Activated CD4-positive, CD25-positive, alpha-beta regulatory T cell (primary cell): ENCODE data around the gene CDC42BPA.
"Not testable (repeated sequence)": the region's sequence is repeated elsewhere in the genome, so short reads cannot be mapped to it uniquely, and the experiment has no call there.

Experiments
- DNase-seq, 4 experiments: peaks; one replicate each; lab custom pipeline; 2025; lab: John Stamatoyannopoulos, UW

The CDC42BPA gene

GRCh38 chr1:227127891-227128290 is 190.4 kb downstream of the CDC42BPA start:
- no peak for DNase-seq

GRCh38 chr1:227125929-227126545 is 192.3 kb downstream of the CDC42BPA start:
- no peak for DNase-seq

GRCh38 chr1:227124473-227124872 is 193.8 kb downstream of the CDC42BPA start:
- DNase-seq: no peak

DNA sequence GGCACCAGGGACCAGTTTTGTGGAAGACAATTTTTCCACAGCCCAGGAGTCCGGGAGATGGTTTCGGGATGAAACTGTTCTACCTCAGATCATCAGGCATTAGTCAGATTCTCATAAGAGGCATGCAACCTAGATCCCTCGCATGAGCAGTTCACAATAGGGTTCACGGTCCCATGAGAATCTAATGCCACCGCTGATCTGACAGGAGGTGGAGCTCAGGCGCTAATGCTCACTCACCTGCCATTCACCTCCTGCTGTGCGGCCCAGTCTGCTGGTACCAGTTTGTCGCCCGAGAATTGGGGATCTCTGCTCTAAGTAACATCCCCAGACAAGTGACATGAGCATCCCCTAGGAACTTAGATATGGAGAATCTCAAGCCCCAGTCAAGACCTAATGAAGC is 197.5 kb downstream of the CDC42BPA start:
- no peak for DNase-seq

DNA sequence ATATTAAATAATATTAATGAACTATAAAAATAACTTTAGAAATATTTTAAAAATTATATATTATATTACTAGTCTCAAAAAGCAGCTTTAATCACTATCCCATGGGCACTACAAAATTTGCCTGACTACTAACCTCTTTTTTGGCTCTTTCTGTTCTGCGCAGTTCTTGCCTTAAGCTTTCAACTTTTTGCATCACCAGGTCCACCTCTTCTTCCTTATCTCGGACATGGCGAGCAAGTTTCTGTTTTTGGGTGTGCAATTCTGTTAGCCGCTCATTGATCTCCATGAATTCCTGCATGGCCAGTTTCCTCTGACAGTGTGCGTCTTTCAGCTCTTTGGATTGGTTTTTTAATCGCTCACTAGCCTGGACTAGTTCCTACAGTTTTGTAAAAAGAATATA is 205.8 kb downstream of the CDC42BPA start:
- DNase-seq: no peak

DNA sequence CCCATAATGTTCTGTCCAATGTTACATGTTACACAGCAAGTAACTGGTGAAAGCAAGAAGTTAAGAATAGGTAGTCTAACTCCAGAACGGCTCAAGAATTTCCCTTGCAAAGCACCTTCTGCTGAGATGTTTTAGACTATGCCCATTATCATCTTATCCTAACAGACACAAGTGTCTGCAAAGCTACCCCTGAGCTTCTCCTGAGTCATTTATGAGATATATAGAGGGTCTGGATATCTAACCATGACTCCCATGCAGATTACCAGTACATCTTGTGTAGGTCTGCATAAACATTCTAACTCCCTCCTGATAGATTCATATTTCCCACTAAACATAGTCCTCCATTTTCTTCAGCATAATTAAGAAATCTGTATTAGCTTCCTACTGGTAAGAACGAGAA is 206.5 kb downstream of the CDC42BPA start:
- DNase-seq: no peak

DNA sequence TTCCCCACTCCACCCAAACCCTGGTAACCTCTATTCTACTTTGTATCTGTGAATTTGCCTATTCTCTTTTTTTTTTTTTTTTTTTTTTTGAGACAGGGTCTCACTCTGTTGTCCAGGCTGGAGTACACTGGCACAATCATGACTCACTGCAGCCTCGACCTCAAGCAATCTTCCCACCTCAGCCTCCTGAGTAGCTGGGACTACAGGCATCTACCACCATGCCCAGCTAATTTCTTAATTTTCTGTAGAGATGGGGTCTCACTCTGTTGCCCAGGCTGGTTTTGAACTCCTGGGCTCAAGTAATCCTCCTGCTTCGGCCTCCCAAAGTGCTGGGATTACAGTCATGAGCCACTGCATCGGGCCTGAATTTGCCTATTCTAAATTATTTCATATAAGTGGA is 213.0 kb downstream of the CDC42BPA start:
- DNase-seq: not testable (repeated sequence)

DNA sequence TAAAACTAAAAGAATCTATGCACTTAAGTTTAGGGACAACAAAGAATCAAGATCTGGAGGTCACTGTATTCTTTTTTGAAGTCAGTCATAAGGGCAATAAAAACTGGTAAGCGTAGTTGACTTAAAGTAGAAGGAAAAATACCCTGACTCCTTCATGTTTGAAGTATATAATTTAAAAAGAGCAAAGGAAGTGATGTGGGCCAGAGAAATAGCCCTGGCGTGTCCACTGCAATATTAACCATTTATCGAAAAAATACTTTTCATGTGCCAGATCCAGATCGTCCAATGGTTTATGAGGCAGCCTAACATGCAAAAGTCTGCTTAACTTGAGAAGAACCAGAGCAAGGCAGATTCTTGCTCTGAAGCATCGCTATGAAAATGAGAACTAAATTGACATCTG is 216.2 kb downstream of the CDC42BPA start:
- DNase-seq: no peak

GRCh38 chr1:227094249-227094966 is 223.9 kb downstream of the CDC42BPA start:
- no peak for DNase-seq

GRCh38 chr1:227093309-227093708 is 225.0 kb downstream of the CDC42BPA start:
- DNase-seq: no peak

DNA sequence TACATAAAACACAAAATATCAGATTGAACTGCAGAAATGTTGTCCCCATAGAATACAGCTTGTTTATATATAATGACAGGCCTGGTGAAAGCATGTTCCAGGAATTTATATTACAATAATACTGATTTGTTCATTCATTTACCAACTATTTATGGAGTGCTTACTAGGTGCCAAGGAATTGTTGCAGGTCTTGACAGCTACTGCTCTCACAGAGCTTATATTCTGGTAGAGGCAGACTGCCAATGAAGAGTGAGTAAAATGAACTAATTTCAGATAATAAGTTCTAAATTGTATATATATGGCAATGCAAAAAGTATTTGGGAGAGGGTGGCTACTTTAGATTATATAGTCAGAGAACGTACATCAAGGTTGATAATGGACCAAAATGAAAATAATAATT is 226.2 kb downstream of the CDC42BPA start:
- DNase-seq: no peak

DNA sequence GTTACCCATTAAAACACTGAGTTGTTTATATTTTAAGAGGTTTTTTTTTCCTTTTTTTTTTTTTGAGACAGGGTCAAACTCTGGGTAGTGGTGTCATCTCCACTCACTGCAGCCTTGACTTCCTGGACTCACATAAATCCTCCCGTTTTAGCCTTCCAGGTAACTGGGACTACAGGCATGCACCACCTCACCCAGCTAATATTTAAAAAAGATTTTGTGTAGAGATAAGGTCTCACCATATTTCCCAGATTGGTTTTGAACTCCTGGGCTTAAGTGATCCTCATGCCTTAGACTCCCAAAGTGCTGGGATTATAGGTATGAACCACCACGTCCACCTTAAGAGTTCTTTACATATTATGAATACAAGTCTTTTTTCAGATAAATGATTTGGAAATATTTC is 231.7 kb downstream of the CDC42BPA start:
- DNase-seq: no peak

GRCh38 chr1:227082999-227083746 is 235.1 kb downstream of the CDC42BPA start:
- no peak for DNase-seq

DNA sequence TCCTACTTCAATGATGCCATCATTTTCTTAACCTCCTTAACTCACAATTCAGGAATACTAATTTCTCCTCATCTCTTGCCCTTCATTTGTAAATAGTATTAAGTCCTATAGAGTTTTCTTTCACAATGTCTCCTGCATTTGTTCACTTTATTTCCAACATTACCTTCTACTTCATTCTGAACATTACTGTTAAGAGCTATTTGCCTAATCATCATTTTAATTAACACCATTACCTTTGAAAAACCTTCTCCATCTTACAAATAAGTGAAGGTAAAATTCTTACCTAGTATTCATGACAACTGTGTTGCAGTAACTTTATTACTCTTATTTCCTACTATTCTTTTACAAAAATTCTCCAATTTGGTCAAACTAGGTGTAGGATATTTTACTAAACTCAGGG is 240.5 kb downstream of the CDC42BPA start:
- no peak for DNase-seq

DNA sequence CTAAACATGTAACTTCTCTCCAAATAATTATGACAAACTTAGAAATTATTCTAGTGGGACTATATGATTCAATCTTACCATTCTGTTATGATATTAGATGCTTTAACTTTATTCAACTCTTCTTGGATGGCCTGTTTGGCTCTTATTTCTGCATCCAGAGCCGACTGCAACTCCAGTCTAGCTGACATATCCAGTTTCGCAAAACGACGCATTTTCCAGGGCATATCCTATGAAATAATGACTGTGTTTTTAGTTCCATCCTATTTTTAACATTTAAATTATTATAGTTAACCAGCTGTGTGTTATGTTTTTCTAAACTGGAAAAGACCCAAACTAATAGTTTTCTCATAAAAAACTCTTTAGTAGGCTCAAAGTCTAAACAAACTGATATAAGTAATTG is 244.5 kb downstream of the CDC42BPA start:
- no peak for DNase-seq

DNA sequence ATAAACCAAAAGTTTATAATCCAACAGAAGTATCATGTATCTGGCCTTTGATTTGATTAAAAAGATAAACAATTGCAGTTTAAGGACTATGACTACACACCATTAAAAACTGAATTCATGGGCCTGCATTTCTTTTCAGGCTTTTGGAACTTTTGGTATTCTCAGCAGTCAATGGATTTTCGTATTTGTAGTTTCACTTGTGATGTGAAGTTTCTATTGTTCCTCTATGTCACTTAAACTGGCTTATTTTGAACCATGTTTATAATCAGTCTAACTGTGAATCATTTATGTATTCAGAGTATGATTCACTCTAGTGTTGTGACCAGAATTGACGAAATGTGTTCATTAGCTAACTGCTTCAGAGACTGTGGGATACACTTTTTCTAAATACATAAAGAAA is 245.3 kb downstream of the CDC42BPA start:
- no peak for DNase-seq

- DNase-seq: no peak
Measured at GRCh38 chr1:227071895-227072587, 246.3 kb downstream of the CDC42BPA start.

DNA sequence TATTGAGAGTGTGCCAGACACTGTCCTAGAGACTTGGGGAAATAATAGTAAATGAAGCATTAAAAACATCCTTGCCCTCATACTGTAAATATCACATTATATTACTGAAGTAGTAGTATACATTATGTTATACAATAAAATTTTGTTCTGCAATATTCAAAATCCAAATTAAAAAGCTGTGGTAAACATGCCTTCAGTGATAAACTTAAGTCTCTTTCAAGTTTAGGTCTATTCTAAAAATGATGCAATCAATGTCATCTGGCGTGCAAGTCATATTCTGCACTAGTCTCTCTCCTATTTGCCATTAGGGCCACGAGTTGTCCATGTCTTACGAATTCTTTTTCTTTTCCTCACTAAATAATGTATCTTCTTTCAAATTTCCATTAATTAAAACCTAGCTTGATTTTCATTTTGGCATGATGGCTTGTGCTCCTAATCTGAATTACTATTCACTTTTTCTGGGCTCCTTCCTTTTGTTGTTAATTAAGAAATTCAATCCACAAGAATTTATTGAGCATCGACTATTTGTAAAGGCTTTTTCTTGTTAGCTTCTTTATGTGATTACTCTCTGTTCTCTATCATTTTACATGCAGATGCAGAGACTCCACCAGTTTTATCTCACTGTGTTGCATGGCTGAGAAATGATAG is 247.5 kb downstream of the CDC42BPA start:
- DNase-seq: no peak

DNA sequence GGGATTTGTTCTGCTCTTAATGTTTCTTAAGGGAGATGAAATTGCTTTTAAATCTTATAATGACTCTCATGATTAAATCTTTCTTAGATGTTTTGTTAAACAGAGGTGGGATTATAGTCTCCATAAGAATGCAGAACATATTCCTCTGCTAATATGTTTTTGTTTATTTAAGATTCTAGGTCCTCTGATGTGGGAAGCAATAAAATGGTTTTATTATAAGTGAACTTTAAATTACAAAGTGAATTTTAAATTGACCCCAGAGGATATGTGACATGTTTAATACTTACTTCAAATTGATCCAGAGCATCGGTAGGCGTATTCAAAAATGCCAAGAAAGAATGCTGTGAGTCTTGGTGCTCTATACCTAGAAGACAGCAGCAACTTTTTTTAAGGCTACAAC is 248.8 kb downstream of the CDC42BPA start:
- DNase-seq: no peak

DNA sequence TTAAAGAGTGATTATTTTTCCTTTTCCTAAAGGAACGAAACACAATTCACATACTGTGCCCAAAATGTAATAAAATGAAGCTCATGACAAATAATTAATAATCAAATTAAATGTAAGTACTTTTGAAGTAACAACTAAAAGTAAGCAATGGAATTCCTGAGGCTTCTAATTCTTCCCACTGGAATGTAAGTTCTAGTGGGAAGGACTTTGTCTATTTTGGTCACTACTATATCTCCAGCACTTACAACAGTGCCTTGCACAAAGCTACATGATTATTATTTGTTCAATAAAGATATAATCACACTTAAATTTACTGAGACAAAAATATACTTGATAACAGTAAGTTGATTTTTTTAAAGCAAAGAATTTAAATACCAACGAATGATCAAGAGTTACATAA is 249.4 kb downstream of the CDC42BPA start:
- no peak for DNase-seq

GRCh38 chr1:227066999-227067398 is 251.3 kb downstream of the CDC42BPA start:
- DNase-seq: no peak

- no peak for DNase-seq
Measured at GRCh38 chr1:227065311-227065710, 253.0 kb downstream of the CDC42BPA start.
